Activated CD4-positive, alpha-beta memory T cell treated with anti-CD3 and anti-CD28 coated beads, Interleukin-2, amount 10 ng/mL, durations not matched to agents 7 days and 5 days (primary cell): ENCODE data around the gene MASP1. TPM values are rescaled to one million over a fixed set of nuclear protein-coding genes. Genes with fewer than 3 reads are reported as not detected.

Source experiments
- CTCF ChIA-PET: fragments of 350-600 bp; sonication (Branson Sonifier 250); formaldehyde crosslinking; loops from one replicate; lab custom pipeline; 2021; ENCODE audit warnings: antibody characterized with exemption, inconsistent platforms; lab: Charles Lee
- POLR2A ChIA-PET: fragments of 350-600 bp; sonication (Branson Sonifier 250); formaldehyde crosslinking; loops from one replicate; lab custom pipeline; 2021; ENCODE audit warnings: antibody characterized with exemption; lab: Charles Lee
- DNase-seq: peaks from one replicate; pipeline ENCODE4 v3.0.0-alpha.2; 2020
- H3K27ac Mint-ChIP-seq: one replicate; pipeline ENCODE4 v1.8.0; 2021; ENCODE audit warnings: mild to moderate bottlenecking, mixed read lengths
- H3K27me3 Mint-ChIP-seq: one replicate; pipeline ENCODE4 v1.8.0; 2021; ENCODE audit warnings: mixed read lengths
- H3K36me3 Mint-ChIP-seq: one replicate; pipeline ENCODE4 v1.8.0; 2021; ENCODE audit warnings: low read depth, mixed read lengths
- H3K4me1 Mint-ChIP-seq: one replicate; pipeline ENCODE4 v1.8.0; 2021; ENCODE audit warnings: mixed read lengths
- H3K4me3 Mint-ChIP-seq: one replicate; pipeline ENCODE4 v1.8.0; 2021; ENCODE audit warnings: mild to moderate bottlenecking, mixed read lengths
- H3K9me3 Mint-ChIP-seq: one replicate; pipeline ENCODE4 v1.8.0; 2021; ENCODE audit warnings: mixed read lengths
- total RNA-seq, 2 experiments: library from RNA; stranded (reverse); gene quantifications; one replicate each; pipeline ENCODE4 v1.2.3, GENCODE V29; 2021

MASP1 gene
- total RNA-seq, 2 experiments from 2014 or later = not detected

DNA sequence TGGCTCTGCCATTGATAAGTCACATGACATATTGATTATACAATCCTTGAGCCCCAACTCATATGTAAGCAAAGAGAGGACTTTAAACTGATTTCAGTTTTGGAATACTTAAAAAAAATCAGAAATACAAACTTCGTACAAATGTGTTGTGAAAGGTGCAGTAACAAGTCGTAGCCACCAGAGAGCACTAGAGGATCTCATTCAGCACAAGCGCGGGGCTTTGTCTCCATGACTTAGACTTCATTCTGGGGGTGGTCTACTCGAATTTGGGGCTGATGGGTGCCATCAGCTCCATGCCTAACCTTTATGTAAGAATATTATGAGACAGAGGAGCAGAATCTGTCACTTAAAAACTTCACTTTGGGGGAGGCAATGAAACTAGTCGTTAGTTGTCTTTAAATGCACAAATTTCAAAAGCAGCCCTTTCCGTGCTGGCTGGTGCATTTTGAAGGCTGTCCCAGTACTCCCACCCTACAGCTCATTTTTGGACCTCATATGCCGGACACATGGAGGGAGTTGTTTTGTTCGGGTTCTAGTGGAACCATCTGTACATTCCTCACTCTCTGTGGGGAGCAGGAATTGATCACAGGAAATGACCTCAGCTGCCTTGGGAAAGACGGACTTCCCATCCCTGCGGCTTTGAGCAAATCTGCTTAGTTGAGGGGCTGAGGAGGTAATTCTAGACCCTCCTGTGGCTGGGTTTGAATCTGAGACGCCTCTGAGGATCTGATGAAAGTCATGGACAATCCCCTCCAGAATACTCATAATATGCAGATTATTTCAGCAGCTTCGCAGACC is 27.5 kb upstream of the MASP1 start:
- no peak overlapping the region for H3K27ac Mint-ChIP-seq
- DNase-seq = peak; percentile 40
- H3K9me3 Mint-ChIP-seq = no peaks in the 10 kb centered on the region
- no peak overlapping the region for H3K4me3 Mint-ChIP-seq
- ChIA-PET CTCF (interaction anchor here (0.7 to 8.5 kb wide), 53 partner anchors 11 to 470 kb away, joined by 3 to 313 read pairs (median 4); partner anchors contain the start of genes RPL39L and RTP4), POLR2A (interaction anchor here (2.0 to 2.2 kb wide), 2 partner anchors 49 to 361 kb away, joined by 7 to 9 read pairs; partner anchors contain the start of gene RTP4)
- peaks cover 43% of the 10 kb centered on the region for H3K27me3 Mint-ChIP-seq
- no peaks in the 10 kb centered on the region for H3K36me3 Mint-ChIP-seq
- peaks cover 11% of the 10 kb centered on the region for H3K4me1 Mint-ChIP-seq

DNA sequence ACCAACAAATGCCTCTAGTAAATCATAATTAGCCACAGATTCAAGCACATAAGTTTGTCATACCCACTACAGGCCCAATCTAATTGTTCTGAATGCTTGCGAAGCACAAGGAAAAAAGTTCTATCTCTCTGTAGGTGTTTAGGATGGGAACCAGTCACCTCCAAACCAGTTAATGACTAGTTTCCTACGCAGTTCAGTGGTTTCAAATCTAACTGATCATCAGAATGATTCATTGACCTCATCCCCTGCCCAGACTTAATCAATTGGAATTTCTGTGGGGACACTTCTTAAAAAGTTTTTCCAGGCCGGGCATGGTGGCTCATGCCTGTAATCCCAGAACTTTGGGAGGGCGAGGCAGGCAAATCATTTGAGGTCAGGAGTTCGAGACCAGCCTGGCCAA is 24.3 kb upstream of the MASP1 start:
- no peak overlapping the region for H3K4me3 Mint-ChIP-seq
- H3K4me1 Mint-ChIP-seq = peaks cover 7% of the 10 kb centered on the region
- H3K9me3 Mint-ChIP-seq = no peaks in the 10 kb centered on the region
- ChIA-PET CTCF (interaction anchor here (8.5 kb wide), 1 partner anchor 363 kb away, joined by 313 read pairs; no protein-coding TSS in a partner anchor), POLR2A (no interaction called here)
- DNase-seq = no peak
- no peaks in the 10 kb centered on the region for H3K36me3 Mint-ChIP-seq
- H3K27me3 Mint-ChIP-seq = peaks cover 56% of the 10 kb centered on the region
- no peak overlapping the region for H3K27ac Mint-ChIP-seq

DNA sequence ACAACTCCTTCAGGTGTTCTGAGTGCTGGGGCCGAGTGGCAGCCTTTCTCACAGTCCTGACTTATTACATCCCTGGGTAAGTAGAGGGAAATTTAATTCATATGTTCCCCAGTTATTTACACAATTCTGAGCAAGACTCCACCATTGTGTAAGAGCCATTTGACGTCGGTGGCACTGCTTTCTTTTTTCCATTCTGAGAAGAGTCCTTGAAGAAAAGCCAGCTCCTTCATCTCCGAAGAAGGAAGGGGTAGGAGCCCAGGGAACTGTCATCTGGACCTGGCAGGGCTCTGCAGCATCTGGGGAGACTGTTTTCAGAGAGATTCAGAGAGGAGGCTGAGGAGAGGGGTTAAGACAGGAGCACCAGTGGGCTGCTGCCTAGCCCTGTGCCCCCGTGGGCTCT is 22.6 kb upstream of the MASP1 start:
- ChIA-PET POLR2A (no interaction called here), CTCF (interaction anchor here (1.0 kb wide), 1 partner anchor 365 kb away, joined by 3 read pairs; no protein-coding TSS in a partner anchor)
- H3K9me3 Mint-ChIP-seq = no peaks in the 10 kb centered on the region
- peaks cover 7% of the 10 kb centered on the region for H3K4me1 Mint-ChIP-seq
- peaks cover 65% of the 10 kb centered on the region for H3K27me3 Mint-ChIP-seq
- no peaks in the 10 kb centered on the region for H3K36me3 Mint-ChIP-seq
- H3K4me3 Mint-ChIP-seq = no peak overlapping the region
- no peak overlapping the region for H3K27ac Mint-ChIP-seq
- no peak for DNase-seq

DNA sequence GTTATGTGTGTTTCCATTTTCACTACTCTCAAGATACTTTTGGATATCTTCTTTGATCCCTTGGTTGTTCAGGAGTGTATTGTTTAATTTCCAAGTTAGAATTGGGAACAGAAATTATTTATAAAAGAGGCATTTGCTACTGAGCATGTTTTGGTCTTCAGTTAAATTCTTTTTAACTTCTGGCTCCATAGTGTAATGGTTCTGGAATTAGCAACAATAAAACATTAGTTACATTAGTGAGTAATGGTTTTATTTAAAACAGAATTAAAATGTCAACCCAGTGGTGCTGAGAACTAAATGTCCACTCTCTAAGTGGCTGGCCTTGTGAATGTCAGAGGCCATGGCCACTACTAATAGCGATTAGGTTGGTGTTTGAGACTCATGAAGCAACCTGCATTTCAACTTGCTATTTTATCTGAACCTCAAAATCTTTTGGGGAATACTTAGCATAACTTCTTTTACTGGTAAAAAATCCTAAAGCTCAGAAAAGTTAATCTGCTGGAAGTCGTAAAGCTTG is 19.5 kb upstream of the MASP1 start:
- no peak for DNase-seq
- ChIA-PET CTCF (no interaction called here), POLR2A (no interaction called here)
- H3K27ac Mint-ChIP-seq = no peak overlapping the region
- no peak overlapping the region for H3K4me3 Mint-ChIP-seq
- peaks cover 50% of the 10 kb centered on the region for H3K27me3 Mint-ChIP-seq
- no peaks in the 10 kb centered on the region for H3K9me3 Mint-ChIP-seq
- no peaks in the 10 kb centered on the region for H3K36me3 Mint-ChIP-seq
- H3K4me1 Mint-ChIP-seq = peaks cover 2% of the 10 kb centered on the region

DNA sequence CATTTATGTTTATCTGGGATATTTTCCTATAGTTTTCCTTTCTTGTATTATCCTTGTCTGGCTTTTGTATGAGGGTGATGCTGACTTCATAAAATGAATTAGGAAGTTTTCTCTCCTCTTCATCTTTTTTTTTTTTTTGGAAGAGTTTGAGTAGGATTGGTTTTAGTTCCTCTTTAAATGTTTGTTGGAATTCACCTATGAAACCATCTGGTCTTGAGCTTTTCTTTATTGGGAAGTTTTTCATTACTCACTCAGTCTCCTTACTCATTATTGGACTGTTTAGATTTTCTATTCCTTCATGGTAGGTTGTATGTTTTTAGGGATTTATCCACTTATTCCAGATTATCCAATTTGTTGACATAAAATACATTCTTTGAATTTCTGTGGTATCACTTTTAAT is 18.7 kb upstream of the MASP1 start:
- H3K4me1 Mint-ChIP-seq = no peaks in the 10 kb centered on the region
- DNase-seq = no peak
- H3K36me3 Mint-ChIP-seq = no peaks in the 10 kb centered on the region
- H3K27ac Mint-ChIP-seq = no peak overlapping the region
- no peaks in the 10 kb centered on the region for H3K9me3 Mint-ChIP-seq
- no peak overlapping the region for H3K4me3 Mint-ChIP-seq
- ChIA-PET POLR2A (no interaction called here), CTCF (no interaction called here)
- peaks cover 47% of the 10 kb centered on the region for H3K27me3 Mint-ChIP-seq

DNA sequence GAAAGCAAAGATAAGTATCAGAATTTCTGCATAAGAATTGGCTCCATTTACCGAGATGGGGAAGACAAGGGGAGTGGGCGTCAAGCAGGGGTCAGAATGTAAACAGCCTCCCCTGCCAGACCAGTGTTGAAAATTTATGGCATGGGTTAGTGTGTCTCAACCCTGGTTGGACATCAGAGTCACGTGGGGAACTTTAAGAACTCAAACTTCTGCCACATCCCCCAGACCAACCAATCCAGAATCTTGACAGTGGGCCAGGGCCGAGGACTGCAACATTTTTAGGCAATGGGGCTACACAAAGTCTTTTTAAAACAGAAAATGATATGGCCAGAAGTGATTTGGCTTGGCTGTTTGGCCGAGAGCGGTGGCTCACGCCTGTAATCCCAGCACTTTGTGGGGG is 14.3 kb upstream of the MASP1 start:
- ChIA-PET CTCF (interaction anchor here (1.5 to 2.4 kb wide), 2 partner anchors 13 to 374 kb away, joined by 8 read pairs; no protein-coding TSS in a partner anchor), POLR2A (no interaction called here)
- no peaks in the 10 kb centered on the region for H3K4me1 Mint-ChIP-seq
- H3K4me3 Mint-ChIP-seq = no peak overlapping the region
- DNase-seq = no peak
- no peaks in the 10 kb centered on the region for H3K36me3 Mint-ChIP-seq
- peaks cover 40% of the 10 kb centered on the region for H3K27me3 Mint-ChIP-seq
- no peaks in the 10 kb centered on the region for H3K9me3 Mint-ChIP-seq
- H3K27ac Mint-ChIP-seq = no peak overlapping the region

DNA sequence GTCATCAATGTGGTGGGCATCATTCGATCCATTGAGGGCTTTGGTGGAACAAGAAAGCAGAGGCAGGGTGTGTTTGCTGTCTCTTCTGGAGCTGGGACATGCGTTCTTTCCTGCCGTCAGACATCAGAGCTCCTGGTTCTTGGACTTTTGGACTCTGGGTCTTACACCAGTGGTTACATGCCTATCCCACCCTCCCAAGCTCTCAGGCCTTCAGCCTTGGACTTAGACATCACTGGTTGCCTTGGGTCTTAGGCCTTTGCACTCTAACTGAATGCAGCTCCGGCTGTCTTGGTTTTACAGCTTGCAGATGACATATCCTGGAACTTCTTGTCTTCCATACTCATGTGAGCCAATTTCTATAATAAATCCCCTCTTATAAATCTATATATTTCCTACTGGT is 8.1 kb upstream of the MASP1 start:
- Mint-ChIP-seq H3K4me3 (no peak overlapping the region), H3K27ac (no peak overlapping the region), H3K9me3 (no peaks in the 10 kb centered on the region), H3K4me1 (no peaks in the 10 kb centered on the region), H3K36me3 (no peaks in the 10 kb centered on the region), H3K27me3 (peaks cover 29% of the 10 kb centered on the region)
- POLR2A ChIA-PET = no interaction called here
- DNase-seq = no peak
- CTCF ChIA-PET = no interaction called here

DNA sequence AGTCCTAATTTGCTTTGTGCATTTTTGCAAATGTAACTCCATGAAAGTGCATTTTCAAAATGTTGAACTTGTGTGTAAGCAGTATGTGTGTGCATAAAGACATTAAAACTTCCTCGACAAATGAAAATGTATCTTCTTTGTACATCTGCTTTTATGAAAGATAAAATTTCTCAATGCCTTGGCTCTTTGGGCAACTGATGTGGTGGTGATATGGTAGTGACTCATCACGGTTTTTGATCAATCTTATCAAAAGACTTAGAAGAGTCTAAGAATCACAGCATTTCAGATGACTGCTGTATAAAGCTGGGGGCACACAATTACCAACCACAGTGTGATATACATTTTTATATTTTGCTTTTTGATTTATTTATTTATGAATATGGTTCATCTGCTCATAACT is 5.4 kb upstream of the MASP1 start:
- ChIA-PET POLR2A (no interaction called here), CTCF (no interaction called here)
- Mint-ChIP-seq H3K4me1 (no peaks in the 10 kb centered on the region), H3K9me3 (no peaks in the 10 kb centered on the region), H3K27me3 (peaks cover 30% of the 10 kb centered on the region), H3K36me3 (no peaks in the 10 kb centered on the region), H3K4me3 (no peak overlapping the region), H3K27ac (no peak overlapping the region)
- DNase-seq = no peak

DNA sequence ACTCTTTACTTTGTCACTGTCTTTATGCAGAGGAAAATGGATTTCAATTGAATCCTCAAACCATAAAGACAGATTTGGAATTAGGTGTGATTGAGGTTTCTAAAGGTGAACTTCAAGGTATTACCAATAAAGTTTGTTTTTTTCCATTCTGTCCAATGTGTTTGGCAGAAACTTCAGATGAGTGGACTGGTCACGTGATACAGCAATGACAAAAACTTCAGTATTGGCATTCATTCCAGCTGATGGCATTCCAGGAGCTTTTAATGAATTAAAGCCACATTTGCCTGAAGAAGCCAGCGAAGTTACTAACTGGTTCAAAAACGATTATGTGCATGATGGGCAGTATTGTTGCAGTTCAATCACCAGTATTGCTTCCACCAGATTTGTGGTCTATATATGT is 4.5 kb upstream of the MASP1 start:
- DNase-seq = no peak

DNA sequence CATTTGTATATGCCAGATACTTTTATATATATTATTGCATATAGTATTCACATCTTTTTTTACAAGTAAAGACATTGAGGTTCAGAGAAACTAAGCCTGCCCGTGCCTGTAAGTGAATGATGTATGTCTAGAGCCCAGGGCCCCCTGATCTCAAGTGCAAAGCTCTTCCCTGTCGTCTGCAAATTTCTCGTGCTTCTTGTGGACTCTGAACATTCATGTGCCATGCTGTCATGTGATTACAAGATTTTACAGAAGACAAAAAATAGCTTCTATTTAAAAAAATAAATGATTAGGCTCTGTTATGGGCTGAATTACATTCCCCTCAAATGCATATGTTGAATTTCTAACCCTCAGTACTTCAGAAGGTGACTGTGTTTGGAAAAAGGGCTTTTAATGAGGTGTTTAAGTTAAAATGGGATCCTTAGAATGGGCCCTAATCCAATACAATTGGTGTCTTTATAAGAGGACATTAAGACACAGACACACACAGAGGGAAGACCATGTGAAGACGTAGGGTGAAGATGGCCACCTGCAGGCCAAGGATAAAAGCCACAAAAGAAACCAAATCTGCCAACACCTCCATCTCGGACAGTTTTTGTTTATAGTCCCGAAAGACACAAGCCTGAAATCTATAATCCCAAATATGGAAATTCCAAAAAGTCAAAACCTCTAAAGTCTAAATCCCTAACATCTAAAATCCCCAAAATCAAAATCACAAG is 3.9 kb upstream of the MASP1 start:
- Mint-ChIP-seq H3K9me3 (no peaks in the 10 kb centered on the region), H3K27me3 (peaks cover 37% of the 10 kb centered on the region), H3K4me1 (no peaks in the 10 kb centered on the region), H3K27ac (no peak overlapping the region), H3K4me3 (no peak overlapping the region), H3K36me3 (no peaks in the 10 kb centered on the region)
- DNase-seq = no peak
- CTCF ChIA-PET = no interaction called here
- POLR2A ChIA-PET = no interaction called here

More for the DNA sequence above, 4.5 kb upstream of the MASP1 start:
- POLR2A ChIA-PET = no interaction called here
- H3K4me3 Mint-ChIP-seq = no peak overlapping the region
- CTCF ChIA-PET = no interaction called here
- peaks cover 31% of the 10 kb centered on the region for H3K27me3 Mint-ChIP-seq
- no peaks in the 10 kb centered on the region for H3K36me3 Mint-ChIP-seq
- no peaks in the 10 kb centered on the region for H3K4me1 Mint-ChIP-seq
- no peaks in the 10 kb centered on the region for H3K9me3 Mint-ChIP-seq
- no peak overlapping the region for H3K27ac Mint-ChIP-seq

DNA sequence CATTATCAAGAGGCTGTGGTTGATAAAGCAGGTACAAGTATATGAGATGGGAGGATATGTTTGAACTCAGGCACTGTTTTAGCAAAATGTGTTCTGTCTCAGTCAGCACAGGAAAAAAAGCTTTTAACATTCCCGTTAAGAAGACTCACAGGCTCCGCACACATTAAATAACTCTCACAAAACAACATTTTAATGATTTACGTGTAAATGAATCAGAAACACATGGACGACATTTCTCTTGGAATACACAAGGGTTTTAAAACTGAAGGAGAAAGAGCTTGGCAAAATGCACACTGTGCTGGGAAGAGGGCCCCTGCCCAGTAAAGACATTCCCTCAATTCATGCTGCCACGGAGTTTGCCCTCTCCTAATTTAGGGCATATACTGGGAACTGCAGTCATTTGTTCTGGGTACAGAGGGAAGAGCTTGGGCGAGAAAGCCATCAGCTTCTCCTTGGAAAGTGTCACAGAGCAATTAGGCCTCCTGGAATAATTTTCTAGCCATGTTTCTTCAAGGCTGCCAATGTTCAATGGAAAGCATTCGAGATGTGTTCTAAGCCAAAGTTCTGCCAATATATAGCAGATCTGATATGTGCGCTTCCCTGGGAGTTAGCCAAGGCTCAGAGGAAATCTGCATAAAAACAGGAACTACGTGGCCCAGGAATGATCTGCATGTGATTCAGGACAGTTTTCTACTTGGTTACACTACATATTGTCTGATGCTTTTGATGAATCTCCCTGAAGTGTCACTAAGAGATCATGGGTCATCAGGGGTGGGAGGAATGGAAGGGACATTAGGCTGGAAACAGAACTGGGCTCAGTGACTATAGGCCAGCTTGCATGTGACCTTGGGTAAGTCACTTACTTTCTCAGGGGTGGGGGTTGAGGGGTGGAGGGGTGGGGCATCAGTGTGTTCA is 2.2 kb upstream of the MASP1 start:
- no peaks in the 10 kb centered on the region for H3K36me3 Mint-ChIP-seq
- ChIA-PET POLR2A (no interaction called here), CTCF (interaction anchor here (1.2 kb wide), 1 partner anchor 28 kb away, joined by 3 read pairs; no protein-coding TSS in a partner anchor)
- H3K27ac Mint-ChIP-seq = no peak overlapping the region
- H3K27me3 Mint-ChIP-seq = peaks cover 49% of the 10 kb centered on the region
- no peaks in the 10 kb centered on the region for H3K4me1 Mint-ChIP-seq
- no peak for DNase-seq
- no peak overlapping the region for H3K4me3 Mint-ChIP-seq
- H3K9me3 Mint-ChIP-seq = no peaks in the 10 kb centered on the region

DNA sequence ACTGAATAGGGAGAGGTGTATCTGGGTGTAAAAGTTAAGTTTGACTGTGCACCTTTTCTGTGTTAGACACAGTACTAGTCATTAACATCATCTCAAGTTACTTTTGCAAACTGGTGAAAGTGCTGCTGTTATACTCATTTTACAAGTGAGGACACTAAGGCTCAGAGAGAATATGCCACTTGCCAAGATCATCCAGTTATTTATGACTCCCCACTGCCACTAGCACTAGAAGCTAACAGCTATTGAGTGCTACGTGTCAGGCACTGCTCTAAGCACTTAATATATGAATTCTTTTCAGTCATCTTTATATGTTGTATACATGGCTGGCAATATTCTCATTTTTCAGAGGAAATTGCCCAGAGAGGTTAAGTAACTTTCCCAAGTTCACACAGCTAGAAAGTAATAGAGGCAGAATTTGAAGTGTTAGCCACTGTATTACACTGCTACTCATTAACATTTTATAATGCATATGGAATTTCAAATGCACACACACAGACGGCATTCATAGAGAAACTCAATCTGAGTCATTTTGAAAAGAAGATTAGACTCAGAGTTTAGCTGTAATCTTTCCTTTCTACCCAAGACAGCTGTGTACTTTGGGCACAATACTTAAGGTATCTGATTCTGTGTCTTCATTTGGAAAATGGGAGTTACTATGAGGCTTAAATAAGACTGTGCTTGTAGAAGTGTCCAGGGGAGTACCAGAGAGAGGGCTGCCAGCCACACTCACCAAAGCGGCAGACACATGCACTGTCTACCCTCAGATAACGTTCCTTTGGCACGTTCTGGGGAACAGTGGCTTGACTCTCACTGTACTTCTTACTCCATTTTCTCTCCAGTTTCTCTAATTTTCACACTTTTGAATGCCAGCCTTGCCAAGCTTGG is 1.3 kb upstream of the MASP1 start:
- no peak for DNase-seq
- Mint-ChIP-seq H3K27me3 (peaks cover 52% of the 10 kb centered on the region), H3K4me1 (no peaks in the 10 kb centered on the region), H3K4me3 (no peak overlapping the region), H3K36me3 (no peaks in the 10 kb centered on the region), H3K27ac (no peak overlapping the region), H3K9me3 (no peaks in the 10 kb centered on the region)
- ChIA-PET CTCF (interaction anchor here (1.2 kb wide), 1 partner anchor 27 kb away, joined by 3 read pairs; no protein-coding TSS in a partner anchor), POLR2A (no interaction called here)
